HG02938 (cell line): Measurements from ENCODE around the gene KRTAP16-1.

ENCODE experiments used
- ATAC-seq: cut with Tn5 transposase; IDR thresholded peaks from one replicate; pipeline ENCODE4 v1.9.1; 2021; ENCODE audit warnings: mild to moderate bottlenecking, moderate library complexity; ENCODE audit not compliant: unreplicated experiment

KRTAP16-1 gene

DNA sequence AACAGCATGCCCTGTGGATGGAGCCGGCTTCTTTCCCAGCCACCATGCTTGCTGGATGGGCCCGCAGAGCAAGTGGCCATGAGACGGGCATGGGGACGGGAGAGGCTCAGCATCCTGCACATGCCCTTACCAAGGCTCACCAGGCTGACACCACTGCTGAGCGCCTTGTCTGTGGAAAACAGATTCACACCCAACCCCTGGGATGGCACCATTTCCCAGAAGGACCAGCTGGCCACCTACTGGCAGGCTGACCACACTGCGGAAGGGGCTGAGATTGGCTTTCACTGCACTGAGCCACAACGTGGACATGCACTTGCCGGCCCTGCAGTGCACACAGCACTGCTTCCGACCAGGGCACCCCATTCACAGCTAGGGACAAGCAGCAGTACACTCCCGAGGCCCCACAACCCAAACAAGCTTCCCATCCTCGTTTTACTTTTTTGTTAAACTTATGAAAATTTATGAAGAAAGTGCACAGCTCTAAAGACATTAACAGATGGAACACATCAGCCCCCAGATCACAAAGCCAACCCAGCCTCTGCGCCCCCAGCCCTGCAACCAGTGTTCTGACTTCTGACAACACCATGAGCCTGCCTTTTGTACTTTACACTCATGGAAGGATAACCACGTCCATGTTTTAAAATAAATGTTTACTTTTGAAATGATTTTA, 20.3 kb upstream of the KRTAP16-1 start:
- ATAC-seq, result no peak

DNA sequence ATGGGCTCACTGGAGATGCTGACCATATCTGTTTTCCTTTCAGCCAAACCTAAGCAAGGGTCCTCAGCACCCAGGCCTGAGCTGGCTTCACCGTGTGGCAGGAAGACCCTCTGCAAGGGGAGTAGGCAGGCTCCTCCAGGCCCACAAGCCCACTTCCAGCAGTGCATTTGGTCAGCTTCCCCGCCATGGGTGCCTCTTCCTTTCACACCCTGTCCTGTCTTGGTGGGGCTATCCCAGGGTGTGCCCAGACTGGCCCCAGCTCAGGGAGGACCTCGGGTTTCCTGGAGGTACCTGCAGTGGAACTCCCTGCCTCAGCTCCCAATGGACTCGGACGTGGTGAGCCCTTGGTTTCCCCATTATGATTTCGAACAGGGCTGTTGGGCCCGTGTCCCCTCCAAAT, 19.1 kb upstream of the KRTAP16-1 start:
- no peak for ATAC-seq

DNA sequence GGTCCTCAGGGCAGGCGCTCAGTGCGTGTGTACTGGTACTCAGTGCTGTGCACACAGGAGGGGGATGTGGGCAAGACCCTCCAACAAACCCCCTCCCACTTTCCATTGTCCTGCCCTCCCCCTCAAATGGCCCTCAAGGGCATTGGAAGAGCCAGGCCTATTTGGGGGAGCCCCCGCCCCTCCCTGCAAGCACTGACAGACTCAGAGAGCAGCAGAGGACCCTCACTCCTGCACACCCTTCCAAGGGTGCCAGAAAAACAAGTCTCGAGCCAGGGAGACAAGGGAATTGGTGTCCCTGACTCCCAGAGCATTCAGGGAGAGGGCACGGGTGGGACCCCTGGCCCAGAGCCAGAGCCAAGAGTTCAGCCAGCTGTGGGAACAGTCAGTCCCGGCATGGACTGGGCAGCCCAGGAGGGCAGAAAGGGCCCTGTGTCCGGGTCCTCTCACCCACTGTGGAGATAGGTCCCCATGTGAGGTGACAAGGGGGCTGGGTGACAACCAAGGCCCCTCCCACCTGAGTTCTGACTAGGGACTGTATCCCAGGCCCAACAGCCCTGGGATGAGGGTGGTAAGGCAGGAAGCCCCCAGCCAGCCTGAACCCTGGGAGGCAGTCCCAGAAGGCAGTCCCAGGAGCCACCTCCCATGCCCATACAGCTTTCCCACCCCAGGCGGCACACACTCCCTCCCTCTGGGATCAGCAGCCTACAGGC, 18.5 kb upstream of the KRTAP16-1 start:
- no peak for ATAC-seq

DNA sequence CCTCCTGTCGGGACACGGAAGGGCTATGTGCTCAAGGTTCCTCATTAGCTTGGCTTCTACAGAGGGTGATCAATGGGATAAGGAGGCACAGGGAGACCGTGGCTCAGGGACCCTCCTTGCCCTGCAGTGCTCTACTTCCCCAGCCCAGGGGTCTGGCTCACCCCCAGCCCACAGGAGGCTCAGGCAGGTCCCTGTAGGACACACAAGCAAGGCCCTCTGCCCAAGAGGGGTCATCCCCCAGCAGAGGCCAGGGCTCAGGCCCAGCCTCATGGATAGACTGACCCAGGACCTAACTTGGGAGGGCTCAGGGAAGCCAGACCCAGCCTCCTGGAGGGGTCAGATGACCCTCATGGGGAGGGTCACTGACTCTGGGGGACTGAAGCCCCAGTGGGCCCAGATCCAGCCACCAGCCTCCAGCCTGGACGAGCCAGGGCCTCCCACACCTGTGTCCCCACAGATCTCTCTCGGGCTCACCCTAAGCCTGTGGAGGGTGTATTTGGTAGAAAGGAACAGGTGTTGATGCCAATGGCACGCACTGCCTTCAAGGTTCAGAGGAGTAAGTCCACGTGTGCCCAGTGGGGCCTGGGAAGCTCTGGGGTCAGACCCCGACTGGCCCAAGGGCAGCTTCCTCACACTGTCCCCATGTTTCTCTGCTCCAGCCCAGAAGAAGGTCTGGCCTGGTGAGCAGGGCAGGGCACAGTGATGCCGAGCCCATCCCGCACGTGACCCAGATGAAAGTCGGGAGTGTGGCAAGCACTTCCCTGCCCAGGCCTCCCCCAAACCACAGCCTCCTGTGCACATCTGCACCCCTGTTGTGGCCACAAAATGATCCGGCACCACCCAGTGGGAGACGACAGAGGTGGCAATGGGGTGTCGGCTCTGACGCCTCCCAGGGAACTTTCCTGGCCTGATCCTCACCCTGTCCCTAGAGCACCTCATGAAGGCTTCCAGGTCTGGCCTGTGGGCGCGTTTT, 17.4 kb upstream of the KRTAP16-1 start:
- no peak for ATAC-seq

DNA sequence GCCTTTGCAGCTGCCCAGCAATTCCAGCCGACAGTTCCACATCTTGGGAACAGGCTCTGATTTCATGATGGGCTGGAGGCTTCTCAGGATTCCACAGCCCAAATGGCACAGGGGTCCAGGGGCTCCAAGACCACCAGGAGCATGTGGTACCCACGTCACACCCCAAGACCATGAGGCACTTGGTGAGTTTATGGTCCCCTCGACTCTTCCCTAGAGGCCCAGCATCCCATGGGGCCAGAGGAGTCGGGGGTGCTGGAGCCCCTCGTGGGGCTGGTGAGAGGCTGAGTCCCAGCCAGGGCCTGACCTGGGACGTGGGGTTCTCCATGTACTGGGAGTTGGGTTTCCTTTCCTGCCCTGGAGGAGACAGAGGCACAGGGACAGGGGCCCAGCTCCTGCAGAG, 16.5 kb upstream of the KRTAP16-1 start:
- no peak for ATAC-seq

DNA sequence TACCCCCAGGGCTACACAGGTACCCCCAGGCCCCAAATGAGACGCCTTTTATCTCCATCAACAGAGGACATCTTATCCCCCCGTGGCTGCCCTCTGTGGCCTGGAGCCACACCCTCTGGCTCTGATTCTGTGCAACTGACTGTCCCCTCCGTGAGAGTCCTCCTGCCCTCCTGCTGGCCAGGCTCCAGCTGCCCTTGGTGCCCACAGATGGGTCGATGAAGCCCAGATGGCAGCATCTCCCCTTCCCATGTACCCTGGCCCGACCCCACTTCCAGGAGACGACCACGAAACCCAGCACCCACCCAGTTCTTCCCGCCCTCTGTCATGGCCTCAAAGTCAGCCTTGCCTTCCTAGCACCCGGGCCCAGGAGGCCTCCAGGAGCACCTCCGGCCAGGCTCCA, 16.0 kb upstream of the KRTAP16-1 start:
- ATAC-seq, result no peak

DNA sequence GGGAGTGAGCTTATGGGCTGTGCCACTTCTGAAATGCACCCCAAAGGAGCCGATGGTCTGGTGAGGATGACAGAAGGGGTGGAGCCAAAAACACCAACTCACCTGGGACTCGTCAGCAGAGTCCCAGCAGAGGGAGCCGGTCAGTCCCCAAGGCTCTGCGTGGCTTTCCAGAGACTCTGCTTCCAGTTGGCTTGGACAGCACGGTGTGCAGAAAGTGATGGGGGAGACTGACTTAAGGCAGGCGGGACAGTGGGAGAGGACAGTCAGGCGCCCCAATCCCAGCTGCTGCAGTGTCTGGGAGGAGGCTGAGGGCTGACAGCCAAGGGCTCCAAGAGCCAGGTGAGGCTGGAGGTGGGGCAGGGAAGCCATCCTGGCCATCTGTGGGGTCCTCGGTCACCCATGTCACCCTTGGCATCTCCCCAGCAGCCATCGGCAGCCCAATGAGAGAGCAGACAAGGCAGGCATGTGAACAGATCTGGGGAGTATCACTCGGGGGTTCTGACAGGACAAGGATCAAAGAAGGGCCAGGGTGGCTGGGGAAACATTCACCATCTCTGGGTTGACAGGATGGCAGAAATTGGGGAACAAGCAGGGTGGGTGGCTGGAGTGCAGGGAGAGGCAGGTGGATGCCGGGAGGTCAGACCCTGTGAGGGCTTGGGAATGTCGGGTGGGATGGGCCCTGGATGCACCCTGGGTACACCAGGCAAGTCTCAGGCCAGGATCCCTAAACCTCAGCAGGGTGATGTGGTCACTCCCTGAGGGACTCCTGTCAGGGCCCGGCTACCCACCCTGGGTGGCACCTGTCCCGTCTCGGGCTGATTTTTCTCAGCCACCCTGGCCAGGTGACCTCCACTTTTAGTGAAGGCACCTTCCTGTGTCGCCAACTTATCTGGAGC, 15.3 kb upstream of the KRTAP16-1 start:
- no peak for ATAC-seq

DNA sequence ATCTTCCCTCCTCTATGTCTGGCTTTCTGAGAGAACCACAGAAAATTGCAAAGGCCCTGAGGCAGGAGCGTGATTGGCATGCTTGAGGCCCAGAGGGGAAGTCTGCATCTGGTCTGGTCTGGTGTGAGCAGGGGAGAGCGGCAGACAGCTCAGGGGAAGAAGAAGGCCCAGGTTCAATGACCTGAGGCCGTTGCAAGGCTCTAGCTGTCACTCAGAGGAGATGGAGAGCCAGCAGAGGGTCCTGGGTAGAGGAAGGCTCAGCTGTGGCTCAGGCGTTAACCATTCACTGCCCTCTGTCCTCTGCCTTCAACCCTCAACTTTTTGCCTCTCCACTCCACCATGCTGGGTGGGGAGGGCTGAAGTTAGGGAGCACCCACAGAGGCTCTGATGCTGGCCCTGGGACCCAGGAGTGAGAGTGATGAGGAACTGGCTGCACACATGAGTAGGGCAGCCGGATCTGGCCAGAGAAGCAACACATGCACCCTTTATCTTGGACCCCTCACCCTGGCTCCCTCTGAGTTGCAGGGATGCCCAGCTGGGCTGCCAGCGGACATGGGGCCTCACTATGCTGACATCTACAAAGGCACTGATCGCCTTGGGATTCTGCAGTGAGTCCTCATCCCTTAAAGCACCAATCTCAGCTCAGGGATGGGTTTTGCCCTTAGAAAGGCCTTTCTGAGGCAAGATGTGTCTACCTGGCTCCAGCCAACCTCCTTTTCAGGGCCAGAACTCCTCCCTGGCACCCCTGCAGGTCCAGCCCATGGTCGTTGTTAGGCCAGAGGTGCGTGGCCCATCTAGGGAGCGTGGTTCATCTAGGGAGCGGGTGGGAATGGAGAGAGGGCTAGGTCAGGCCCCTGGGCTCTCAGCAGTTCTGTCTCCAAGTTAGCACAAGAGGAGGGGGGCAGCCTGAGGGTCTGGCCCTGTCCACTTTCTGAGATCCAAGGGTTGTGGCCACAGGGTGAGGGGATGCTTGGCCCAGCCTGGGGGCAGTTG, 14.1 kb upstream of the KRTAP16-1 start:
- ATAC-seq, result no peak

DNA sequence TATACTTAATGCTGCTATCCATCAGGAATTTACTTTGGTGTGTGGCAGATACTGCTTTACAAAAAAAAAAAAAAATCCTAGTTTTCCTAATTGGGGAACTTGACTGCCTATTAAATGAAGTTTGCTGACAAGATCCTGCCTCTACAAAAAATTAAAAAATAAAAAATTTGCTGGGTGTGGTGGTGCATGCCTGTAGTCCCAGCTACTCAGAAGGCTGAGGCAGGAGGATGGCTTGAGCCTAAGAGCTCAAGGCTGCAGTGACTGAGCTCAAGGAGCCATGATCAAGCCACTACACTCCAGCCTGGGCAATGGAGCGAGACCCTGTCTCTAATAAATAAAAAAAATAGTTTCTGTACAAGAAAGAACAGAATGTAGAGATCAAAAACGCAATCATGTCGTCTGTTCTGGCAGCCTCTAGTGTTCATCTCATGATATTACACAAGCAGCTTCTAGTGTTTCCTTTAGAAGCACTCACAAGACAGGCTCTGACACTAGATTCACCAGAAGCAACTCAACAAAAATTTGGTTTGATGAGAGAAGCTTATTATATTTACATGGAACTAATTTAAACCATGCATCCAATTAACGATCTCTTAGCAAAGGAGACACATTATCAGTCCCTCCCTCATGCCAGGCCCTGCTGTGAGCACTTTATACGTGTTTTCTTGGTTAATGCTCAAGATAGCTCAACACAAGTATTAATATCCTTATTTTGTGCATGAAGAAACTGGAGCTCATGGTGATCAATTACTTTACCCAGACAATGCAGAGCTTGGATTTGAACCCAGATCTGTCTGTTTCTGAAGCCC, 13.2 kb upstream of the KRTAP16-1 start:
- no peak for ATAC-seq

DNA sequence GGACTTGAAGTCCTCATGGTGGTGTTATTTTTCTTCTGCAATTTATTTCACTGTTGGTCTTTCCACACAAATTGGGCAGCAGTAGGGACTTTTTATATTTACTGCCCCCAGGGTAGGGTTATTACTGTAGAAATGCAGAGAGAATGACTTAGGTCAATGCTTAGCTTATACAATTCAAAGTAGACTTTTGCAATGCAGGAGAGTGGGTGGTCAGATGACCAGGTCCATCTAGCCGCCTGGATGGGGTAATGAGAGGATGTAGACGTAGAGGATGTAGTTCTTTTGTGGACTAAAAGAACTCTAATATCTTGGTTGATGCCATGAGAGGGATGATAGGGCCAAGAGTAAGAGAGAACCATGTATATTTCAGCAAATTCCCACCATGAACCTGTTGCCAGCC, 9.1 kb upstream of the KRTAP16-1 start:
- ATAC-seq, result no peak

DNA sequence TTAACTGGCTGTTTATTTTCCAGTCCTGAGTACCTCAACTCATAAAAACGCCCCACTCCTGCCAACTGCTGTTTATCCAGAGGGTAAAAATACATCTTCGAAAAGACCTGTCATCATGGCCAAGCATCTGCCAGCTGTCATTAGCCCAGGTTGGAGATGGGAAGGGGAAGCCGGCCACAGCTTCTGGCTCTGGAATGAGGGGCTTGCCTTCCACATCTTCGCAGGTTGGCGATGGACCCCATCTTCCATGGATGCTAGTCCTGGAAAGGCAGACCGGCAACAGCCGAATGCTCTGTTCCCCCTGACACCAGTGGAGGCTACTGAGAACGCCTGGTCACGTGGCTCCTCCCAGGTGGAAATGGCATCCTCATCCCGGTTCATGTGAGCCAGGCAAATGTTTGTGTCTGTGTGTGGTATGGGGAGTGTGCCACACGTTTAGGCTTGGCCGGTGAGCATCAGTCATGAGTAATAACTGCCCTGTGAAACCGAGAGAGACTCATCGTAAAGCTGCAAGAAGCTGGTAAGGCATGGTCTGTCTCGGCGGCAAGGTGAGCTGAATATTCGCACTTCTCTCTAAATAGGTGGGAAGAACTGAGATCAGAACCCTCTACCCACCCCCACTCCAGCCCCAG, 6.8 kb upstream of the KRTAP16-1 start:
- ATAC-seq, result no peak

DNA sequence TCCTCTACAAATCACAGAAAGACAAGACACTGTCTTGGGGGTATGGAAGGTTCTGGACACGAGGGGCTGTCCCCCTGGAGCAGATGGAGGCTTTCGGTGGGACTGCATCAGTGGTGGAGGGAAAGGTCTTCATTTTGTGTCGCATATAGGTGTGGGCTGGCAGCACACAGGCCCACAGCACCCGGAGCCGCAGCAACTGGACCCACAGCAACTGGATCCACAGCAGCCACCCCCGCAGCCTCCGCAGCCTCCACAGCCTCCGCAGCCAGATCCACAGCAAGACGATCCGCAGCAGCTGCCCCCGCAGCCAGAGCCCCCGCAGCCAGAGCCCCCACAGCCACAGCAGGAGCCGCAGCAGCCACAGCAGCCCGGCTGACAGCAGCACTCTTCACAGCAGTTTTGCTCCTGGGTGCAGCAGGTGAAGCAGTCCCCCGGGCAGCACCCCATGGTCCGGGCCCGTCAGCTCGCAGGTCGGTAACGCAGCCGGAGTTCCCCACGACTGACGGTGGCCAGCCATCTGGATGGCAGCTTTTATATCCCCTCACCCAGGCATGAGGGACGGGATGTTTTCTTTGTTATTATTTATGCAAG, 6.2 kb upstream of the KRTAP16-1 start, which contains the start of gene KRTAP17-1:
TSS of gene KRTAP17-1 (minus strand) at position 507 of the 591 bp plus-strand sequence. CDS start at position 447, 60 bp downstream.
- ATAC-seq, result no peak

DNA sequence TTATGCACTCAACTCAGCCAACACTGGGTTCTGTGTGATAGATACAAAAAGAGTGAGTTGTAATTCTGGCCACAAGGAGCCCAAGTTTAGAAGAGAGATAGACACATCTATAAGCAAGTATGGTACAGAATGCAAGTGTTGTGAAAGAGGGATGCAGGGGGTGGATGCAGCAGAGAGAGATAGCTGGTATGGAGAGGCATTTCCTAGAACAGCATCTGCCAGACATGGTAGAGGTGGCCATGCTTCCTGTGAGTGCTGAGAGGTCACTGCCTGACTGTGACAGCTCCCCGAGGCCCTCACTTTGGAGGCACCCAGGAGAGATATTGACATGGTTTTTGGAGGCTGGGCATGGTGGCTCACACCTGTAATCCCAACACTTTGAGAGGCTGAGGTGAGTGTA, 2.0 kb upstream of the KRTAP16-1 start:
- ATAC-seq, result no peak

DNA sequence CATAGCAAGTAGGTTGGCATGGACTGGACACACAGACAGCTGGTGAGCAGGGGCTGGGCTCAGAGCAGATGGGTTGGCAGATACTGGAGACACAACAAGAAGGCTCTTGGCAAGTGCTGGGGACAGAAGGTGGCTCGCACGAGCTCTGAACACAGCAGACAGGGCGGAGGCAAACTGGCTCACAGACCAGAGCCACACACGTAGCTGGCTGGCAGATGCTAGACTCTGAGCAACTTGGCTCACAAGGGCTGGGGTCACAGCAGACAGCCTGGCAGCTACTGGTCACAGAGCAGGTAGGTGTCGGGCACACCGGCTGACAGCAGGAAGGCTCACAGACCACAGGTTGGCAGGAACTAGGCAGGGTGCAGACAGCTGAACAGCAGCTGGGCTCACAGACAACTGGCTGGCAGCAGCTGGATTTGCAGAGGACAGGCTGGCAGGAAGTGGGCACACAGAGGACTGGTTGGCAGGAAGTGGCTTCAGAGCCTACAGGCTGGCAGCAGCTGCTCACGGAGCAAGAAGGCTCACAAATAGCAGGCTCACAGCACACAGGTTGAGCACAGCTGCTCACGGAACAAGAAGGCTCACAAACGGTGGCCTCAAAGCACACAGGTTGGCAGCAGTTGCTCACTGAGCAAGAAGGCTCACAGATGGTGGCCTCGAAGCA, 725 bp downstream of the KRTAP16-1 start:
- no peak for ATAC-seq

DNA sequence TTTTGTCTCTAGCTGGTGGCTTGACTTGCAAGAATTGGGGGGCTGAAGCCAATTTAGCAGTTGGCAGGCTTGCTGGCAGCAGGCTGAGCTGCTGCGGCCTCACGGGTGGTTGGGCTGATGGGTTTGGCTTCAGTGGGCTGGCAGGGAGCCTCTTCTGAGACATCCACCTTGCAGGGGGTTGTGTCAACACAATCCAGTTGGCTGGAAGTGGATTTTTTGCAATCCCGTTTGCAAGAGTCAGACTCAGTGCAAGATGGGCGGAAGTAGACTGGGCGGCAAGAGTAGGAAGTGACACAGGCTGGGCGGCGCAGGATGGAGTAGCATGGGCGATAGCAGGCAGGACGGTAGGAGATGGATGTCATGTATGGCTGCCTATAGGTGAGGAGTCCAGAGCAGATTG, 1.5 kb downstream of the KRTAP16-1 start:
- no peak for ATAC-seq

DNA sequence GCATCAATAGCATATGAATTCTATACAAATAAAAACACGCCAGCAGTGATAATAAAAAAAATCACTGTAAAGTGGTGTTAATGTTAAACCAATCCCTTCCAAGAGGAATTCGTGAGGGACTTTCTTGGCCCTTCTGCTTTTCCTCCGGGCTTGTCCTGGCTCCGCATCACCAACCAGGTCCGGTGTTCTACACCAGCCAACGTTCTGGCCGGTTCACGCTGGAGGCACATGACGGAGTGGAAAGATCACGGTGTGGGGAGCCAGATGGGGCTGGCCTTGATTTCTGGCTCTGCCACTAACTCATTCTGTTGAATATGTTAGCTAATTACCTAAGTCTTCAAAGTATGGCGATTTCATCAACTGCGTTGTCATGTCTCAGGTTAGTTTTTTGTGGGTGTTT, 5.0 kb downstream of the KRTAP16-1 start:
- ATAC-seq, result no peak

DNA sequence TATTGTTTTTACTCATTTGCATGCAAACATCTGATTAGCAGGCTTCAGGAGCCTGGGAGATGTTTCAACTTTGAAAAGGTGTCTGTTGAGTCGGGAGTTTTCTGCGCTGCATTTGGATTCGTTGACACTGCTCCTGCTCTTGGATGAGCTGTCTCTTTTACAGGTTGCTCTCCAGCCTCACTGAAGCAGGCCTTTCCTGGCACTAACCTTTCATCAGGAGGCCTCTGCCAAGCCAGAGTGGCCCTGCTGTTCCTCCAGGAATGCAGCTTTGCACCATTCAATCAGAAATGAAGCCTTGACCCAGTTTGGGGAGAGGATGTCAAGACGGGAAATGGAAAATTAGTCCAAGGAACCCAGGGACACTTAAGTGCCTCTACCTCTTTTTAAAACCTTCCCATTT, 6.1 kb downstream of the KRTAP16-1 start:
- ATAC-seq, result no peak
